ENCODE results near the gene OR6X1.

DNA sequence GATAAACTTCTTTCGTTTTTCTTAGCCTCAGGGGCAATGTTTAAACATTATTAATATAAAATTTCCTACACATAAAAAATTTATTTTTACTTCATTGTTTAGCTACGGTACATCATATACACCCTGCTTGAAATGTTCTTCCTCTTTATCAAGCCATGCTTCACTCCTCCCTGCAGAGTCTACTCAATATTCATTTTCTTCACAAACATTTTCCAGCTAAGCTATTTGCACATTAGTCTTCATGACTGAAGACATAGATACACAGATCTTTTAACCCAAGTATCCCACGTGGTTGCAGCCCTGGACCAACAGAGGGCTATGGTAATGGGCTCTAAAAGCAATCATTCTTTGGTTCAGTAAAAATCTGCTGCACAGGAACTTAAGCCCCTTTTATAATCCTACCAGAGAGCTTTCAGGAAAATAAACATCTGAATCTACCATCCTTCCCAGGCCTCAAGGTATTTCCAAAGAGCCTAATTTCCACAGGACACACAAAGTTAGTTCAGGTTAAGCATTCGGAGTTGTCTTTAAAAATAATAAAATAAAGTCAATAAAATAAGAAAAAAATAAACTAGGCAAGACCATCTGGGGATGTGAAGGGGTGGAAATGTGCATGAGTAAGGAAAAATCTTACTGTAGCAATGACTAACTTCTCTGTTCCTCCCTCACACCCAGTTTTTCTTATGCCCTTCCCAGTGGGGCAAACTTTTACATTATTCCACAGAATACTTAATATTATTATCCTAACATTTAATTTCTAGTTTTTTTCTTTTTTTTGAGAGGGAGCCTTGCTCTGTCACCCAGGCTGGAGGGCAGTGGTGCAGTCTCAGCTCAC lies 21.6 kb upstream of the OR6X1 start:
- TF ChIP-seq, protein P1, sequence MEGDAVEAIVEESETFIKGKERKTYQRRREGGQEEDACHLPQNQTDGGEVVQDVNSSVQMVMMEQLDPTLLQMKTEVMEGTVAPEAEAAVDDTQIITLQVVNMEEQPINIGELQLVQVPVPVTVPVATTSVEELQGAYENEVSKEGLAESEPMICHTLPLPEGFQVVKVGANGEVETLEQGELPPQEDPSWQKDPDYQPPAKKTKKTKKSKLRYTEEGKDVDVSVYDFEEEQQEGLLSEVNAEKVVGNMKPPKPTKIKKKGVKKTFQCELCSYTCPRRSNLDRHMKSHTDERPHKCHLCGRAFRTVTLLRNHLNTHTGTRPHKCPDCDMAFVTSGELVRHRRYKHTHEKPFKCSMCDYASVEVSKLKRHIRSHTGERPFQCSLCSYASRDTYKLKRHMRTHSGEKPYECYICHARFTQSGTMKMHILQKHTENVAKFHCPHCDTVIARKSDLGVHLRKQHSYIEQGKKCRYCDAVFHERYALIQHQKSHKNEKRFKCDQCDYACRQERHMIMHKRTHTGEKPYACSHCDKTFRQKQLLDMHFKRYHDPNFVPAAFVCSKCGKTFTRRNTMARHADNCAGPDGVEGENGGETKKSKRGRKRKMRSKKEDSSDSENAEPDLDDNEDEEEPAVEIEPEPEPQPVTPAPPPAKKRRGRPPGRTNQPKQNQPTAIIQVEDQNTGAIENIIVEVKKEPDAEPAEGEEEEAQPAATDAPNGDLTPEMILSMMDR (IDR thresholded peaks at IDR 0.05; ENCODE audit: low read depth, low read length, poor library complexity, severe bottlenecking): no peak
- no peak for TF ChIP-seq EZH2phosphoT487 (IDR thresholded peaks at IDR 0.05; ENCODE audit: borderline replicate concordance, low read length)
